Stimulated activated CD8-positive, alpha-beta memory T cell treated with anti-CD3 and anti-CD28 coated beads, Interleukin-15, amount 100 ng/mL, for 4 hours (primary cell): ENCODE measurements around the gene CIAPIN1.
"Not testable (repeated sequence)": the region's sequence is repeated elsewhere in the genome, so short reads cannot be mapped to it uniquely, and the experiment has no call there.

Experiments used
- DNase-seq, 2 donors: peaks; one replicate each; pipeline ENCODE4 v3.0.0-alpha.2; 2020; ENCODE audit warnings: low read depth in 2 of 2

CIAPIN1 gene

GRCh38 chr16:57406881-57407280, 40.3 kb downstream of the CIAPIN1 start:
- no peak for DNase-seq

GRCh38 chr16:57405097-57405496, 42.1 kb downstream of the CIAPIN1 start:
- DNase-seq = no peak

GRCh38 chr16:57403965-57404817, 43.0 kb downstream of the CIAPIN1 start, which contains the start of gene CCL17:
CCL17 (plus strand) TSS chr16:57404767; CDS start chr16:57413933, 9,166 bp downstream.
- DNase-seq = no peak

- DNase-seq = no peak
These were observed 45.1 kb downstream of the CIAPIN1 start for GRCh38 chr16:57401943-57402640.

- not testable (repeated sequence) for DNase-seq
These were observed 49.7 kb downstream of the CIAPIN1 start for GRCh38 chr16:57397493-57397892.

- DNase-seq = no peak
These were observed 50.4 kb downstream of the CIAPIN1 start for GRCh38 chr16:57396786-57397185.

- DNase-seq = no peak
These were observed 52.2 kb downstream of the CIAPIN1 start for GRCh38 chr16:57395026-57395425.

- no peak for DNase-seq
These were observed 52.7 kb downstream of the CIAPIN1 start for GRCh38 chr16:57394444-57394843.

- DNase-seq = no peak
These were observed 54.5 kb downstream of the CIAPIN1 start for GRCh38 chr16:57392694-57393093.

- DNase-seq = no peak
These were observed 55.5 kb downstream of the CIAPIN1 start for GRCh38 chr16:57391708-57392107.

- no peak for DNase-seq
These were observed 55.9 kb downstream of the CIAPIN1 start for GRCh38 chr16:57391300-57391699.

GRCh38 chr16:57390636-57391295, 56.4 kb downstream of the CIAPIN1 start:
- DNase-seq = no peak

GRCh38 chr16:57389087-57389468, 58.1 kb downstream of the CIAPIN1 start:
- DNase-seq = no peak

GRCh38 chr16:57388359-57389086, 58.7 kb downstream of the CIAPIN1 start:
- DNase-seq = no peak

- DNase-seq = no peak
These were observed 59.4 kb downstream of the CIAPIN1 start for GRCh38 chr16:57387598-57388354.

GRCh38 chr16:57386381-57386951, 60.7 kb downstream of the CIAPIN1 start:
- no peak for DNase-seq

- DNase-seq = no peak
These were observed 62.1 kb downstream of the CIAPIN1 start for GRCh38 chr16:57385083-57385482.

- DNase-seq = no peak
These were observed 62.7 kb downstream of the CIAPIN1 start for GRCh38 chr16:57384248-57385070.
